ENCODE results near the gene KIF13A. TPM values are rescaled to one million over a fixed set of nuclear protein-coding genes. Genes with fewer than 3 reads are reported as not detected.

The KIF13A gene
- total RNA-seq, 1 donor from 2014 or later, result 28.9 TPM

DNA sequence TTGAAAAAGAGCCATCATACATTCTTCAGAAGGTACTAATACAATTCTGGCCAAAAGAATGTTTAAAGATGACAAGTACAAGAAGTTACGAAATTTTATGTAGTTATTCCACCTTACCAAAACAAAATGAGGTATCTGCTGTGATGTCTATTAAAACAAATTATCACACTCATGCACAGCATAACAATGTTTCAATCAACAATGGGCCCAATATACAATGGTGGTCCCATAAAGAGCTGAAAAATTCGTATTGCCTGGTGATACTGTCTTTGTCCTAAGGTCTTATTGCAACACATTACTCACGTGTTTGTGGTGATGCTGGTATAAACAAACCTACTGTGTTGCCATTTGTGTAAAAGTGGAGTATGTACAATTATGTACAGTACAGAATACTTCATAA, 277.1 kb downstream of the KIF13A start:
- no peak overlapping the region for H3K27ac ChIP-seq
- TF ChIP-seq, protein P1, sequence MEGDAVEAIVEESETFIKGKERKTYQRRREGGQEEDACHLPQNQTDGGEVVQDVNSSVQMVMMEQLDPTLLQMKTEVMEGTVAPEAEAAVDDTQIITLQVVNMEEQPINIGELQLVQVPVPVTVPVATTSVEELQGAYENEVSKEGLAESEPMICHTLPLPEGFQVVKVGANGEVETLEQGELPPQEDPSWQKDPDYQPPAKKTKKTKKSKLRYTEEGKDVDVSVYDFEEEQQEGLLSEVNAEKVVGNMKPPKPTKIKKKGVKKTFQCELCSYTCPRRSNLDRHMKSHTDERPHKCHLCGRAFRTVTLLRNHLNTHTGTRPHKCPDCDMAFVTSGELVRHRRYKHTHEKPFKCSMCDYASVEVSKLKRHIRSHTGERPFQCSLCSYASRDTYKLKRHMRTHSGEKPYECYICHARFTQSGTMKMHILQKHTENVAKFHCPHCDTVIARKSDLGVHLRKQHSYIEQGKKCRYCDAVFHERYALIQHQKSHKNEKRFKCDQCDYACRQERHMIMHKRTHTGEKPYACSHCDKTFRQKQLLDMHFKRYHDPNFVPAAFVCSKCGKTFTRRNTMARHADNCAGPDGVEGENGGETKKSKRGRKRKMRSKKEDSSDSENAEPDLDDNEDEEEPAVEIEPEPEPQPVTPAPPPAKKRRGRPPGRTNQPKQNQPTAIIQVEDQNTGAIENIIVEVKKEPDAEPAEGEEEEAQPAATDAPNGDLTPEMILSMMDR (IDR thresholded peaks at IDR 0.05), result no peak
- no peaks in the 10 kb centered on the region for H3K27me3 ChIP-seq
- no peaks in the 10 kb centered on the region for H3K9me3 ChIP-seq
- DNase-seq (ENCODE audit: low spot score in 2 of 2), result no peak
- H3K4me3 ChIP-seq, result no peak overlapping the region
- intact Hi-C loops (cut with DNase I), result no loop called here
- H3K4me1 ChIP-seq, result peaks cover 0 to 6% of the 10 kb centered on the region in 2 donors
- H3K36me3 ChIP-seq, result no peaks in the 10 kb centered on the region

DNA sequence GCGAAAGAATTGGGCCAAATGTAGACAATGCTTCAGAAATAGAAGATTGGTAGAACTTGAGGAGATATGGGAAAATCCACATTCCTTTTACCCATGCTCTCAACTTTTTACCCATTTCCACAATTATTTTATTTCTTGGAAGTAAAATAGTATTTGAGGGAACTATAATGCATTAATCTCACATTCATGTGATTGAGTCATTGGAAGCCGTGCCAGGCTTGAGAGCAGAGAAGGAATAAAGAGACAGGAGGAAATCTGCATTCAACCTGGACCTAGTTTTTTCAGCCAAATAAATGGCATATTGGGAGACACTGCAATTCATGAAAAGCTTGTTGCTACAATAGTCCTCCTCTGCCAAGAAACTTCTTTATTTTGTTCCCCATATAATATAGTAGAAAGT, 278.0 kb downstream of the KIF13A start:
- Histone ChIP-seq H3K4me1 (peaks cover 0 to 5% of the 10 kb centered on the region in 2 donors), H3K27ac (no peak overlapping the region), H3K9me3 (no peaks in the 10 kb centered on the region), H3K27me3 (no peaks in the 10 kb centered on the region), H3K4me3 (no peak overlapping the region), H3K36me3 (no peaks in the 10 kb centered on the region)
- intact Hi-C loops (cut with DNase I), result loop anchor here (5.0 to 10.0 kb wide), 3 partner anchors 72 to 315 kb away; partner anchors contain the start of genes CAP2 and KIF13A
- TF ChIP-seq, protein P1 (IDR thresholded peaks at IDR 0.05), result no peak
- no peak for DNase-seq (ENCODE audit: low spot score in 2 of 2)

Other genes with a start within 250 kb of the KIF13A start
- 0.32 TPM for gene NHLRC1, start 135.0 kb upstream of the KIF13A start, total RNA-seq
- gene TPMT, start 167.4 kb upstream of the KIF13A start, total RNA-seq, result 1.6 TPM
- 4.9 TPM for gene KDM1B, start 167.8 kb upstream of the KIF13A start, total RNA-seq